Measurements from ENCODE around the gene CHAC1. TPM values are rescaled to one million over a fixed set of nuclear protein-coding genes. Genes with fewer than 3 reads are reported as not detected.

The CHAC1 gene
- total RNA-seq, 1 donor from 2014 or later, result 77.6 TPM

- no peaks in the 10 kb centered on the region for H3K9me3 Mint-ChIP-seq (ENCODE audit: low read depth)
- peak overlapping the region; percentile 90 for H3K27ac Mint-ChIP-seq (ENCODE audit: unreplicated experiment)
- no peaks in the 10 kb centered on the region for H3K36me3 Mint-ChIP-seq (ENCODE audit: low read depth)
- no peaks in the 10 kb centered on the region for H3K27me3 Mint-ChIP-seq (ENCODE audit: low read depth)
- TF ChIP-seq, protein P1, sequence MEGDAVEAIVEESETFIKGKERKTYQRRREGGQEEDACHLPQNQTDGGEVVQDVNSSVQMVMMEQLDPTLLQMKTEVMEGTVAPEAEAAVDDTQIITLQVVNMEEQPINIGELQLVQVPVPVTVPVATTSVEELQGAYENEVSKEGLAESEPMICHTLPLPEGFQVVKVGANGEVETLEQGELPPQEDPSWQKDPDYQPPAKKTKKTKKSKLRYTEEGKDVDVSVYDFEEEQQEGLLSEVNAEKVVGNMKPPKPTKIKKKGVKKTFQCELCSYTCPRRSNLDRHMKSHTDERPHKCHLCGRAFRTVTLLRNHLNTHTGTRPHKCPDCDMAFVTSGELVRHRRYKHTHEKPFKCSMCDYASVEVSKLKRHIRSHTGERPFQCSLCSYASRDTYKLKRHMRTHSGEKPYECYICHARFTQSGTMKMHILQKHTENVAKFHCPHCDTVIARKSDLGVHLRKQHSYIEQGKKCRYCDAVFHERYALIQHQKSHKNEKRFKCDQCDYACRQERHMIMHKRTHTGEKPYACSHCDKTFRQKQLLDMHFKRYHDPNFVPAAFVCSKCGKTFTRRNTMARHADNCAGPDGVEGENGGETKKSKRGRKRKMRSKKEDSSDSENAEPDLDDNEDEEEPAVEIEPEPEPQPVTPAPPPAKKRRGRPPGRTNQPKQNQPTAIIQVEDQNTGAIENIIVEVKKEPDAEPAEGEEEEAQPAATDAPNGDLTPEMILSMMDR (IDR thresholded peaks at IDR 0.05), result no peak
- peak overlapping the region; percentile 58 for H3K4me3 Mint-ChIP-seq (ENCODE audit: unreplicated experiment)
- peaks cover 35% of the 10 kb centered on the region for H3K4me1 Mint-ChIP-seq (ENCODE audit: low read depth)
- DNase-seq (ENCODE audit: low spot score), result no peak
These were observed 12.2 kb upstream of the CHAC1 start for GRCh38 chr15:40941068-40941527.

DNA sequence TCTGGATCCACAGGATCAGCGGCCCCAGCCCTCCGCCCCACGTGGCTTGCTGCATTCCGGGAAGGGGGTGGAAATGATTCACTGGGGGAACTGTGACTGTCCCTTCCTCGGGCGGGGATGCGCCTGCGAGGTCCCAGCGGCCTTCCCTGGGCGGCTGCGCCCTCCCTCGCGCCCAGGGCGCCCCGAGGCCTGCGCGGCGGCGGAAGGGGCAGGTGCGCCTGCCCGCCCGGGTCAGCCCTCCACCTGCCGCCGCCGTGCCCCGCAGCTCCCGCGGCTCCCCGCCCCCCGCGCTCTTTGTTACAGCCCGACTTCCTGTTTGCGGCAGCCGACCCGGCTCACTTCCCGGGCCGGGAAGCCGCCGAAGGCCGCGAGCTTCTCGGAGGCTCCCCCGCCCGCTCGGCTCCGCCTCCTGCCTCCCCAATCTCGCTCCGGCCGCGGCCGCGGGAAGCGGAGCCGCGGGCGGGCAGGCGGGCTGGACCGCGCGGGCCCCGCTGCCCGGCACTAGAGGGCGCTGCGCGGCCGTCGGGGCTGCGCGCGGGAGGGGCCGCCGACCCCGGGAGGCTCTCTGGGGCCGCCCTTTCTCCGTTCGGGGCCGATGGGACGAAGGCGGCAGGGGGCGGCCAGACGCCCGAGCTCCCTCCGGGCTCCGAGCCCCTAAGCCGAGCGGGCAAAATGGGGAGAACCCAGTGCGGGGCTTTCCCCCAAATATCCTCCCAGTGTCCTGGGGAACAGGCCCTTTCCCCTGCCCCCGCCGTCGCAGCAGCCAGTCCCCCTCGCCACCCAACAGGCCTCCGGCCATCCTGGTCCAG lies 11.5 kb upstream of the CHAC1 start:
- Mint-ChIP-seq H3K9me3 (ENCODE audit: low read depth) (no peaks in the 10 kb centered on the region), H3K27ac (ENCODE audit: unreplicated experiment) (peak overlapping the region; percentile 90), H3K4me1 (ENCODE audit: low read depth) (peaks cover 35% of the 10 kb centered on the region), H3K27me3 (ENCODE audit: low read depth) (no peaks in the 10 kb centered on the region), H3K4me3 (ENCODE audit: unreplicated experiment) (peak overlapping the region; percentile 59), H3K36me3 (ENCODE audit: low read depth) (no peaks in the 10 kb centered on the region)
- DNase-seq (ENCODE audit: low spot score), result no peak
- TF ChIP-seq, protein P1 (IDR thresholded peaks at IDR 0.05), result peak; percentile 82

DNA sequence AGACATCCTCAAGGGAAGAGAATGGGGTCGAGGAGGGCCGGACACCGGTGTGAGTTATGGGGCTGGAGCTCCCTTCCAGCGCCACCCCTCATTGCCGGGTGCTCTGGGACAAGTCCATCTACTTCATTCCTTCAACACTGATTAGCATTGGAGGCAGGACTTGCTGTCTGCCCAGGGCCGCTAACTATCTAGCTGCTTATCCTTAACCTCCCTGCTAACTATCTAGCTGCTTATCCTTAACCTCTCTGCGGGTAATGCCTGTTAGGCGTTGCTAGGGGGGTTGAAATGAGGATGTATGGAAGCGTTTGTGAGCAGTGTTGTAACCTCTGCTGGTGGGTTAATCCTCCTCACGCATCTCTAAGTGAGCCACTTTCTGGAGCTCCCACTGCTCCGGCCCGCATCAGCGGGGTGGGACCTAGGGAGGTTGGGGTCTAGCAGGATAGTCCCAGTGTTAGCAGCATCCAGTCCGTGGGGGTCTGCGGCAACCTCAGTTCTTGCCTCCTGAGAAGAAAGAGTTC lies 10.9 kb upstream of the CHAC1 start:
- no peaks in the 10 kb centered on the region for H3K9me3 Mint-ChIP-seq (ENCODE audit: low read depth)
- H3K27me3 Mint-ChIP-seq (ENCODE audit: low read depth), result no peaks in the 10 kb centered on the region
- TF ChIP-seq, protein P1 (IDR thresholded peaks at IDR 0.05), result no peak
- no peak for DNase-seq (ENCODE audit: low spot score)
- no peaks in the 10 kb centered on the region for H3K36me3 Mint-ChIP-seq (ENCODE audit: low read depth)
- peak overlapping the region; percentile 59 for H3K4me3 Mint-ChIP-seq (ENCODE audit: unreplicated experiment)
- peaks cover 28% of the 10 kb centered on the region for H3K4me1 Mint-ChIP-seq (ENCODE audit: low read depth)
- H3K27ac Mint-ChIP-seq (ENCODE audit: unreplicated experiment), result peak overlapping the region; percentile 22

DNA sequence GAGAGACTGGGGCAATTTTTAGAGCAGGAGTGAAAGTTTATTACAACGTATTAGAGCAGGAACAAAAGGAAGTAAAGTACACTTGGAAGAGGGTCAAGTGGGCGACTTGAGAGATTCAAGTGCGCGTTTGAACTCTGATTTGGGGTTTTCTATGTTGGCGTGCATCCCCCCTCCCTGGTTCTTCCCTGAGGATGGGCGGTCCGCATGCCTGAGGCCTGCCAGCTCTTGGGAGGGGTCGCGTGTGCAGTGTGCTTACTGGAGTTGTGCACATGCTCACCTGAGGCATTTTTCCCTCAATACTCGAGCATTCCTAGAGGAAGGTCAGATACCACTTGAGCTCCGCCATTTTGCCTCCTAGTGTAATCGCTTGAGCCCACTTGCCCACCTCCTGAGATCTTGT lies 10.4 kb upstream of the CHAC1 start:
- no peak overlapping the region for H3K27ac Mint-ChIP-seq (ENCODE audit: unreplicated experiment)
- no peaks in the 10 kb centered on the region for H3K27me3 Mint-ChIP-seq (ENCODE audit: low read depth)
- TF ChIP-seq, protein P1 (IDR thresholded peaks at IDR 0.05), result no peak
- no peaks in the 10 kb centered on the region for H3K36me3 Mint-ChIP-seq (ENCODE audit: low read depth)
- no peak for DNase-seq (ENCODE audit: low spot score)
- no peaks in the 10 kb centered on the region for H3K9me3 Mint-ChIP-seq (ENCODE audit: low read depth)
- peaks cover 24% of the 10 kb centered on the region for H3K4me1 Mint-ChIP-seq (ENCODE audit: low read depth)
- no peak overlapping the region for H3K4me3 Mint-ChIP-seq (ENCODE audit: unreplicated experiment)

GRCh38 chr15:40943764-40944365 lies 9.4 kb upstream of the CHAC1 start:
- no peak overlapping the region for H3K4me3 Mint-ChIP-seq (ENCODE audit: unreplicated experiment)
- TF ChIP-seq, protein P1 (IDR thresholded peaks at IDR 0.05), result no peak
- no peaks in the 10 kb centered on the region for H3K27me3 Mint-ChIP-seq (ENCODE audit: low read depth)
- no peak overlapping the region for H3K27ac Mint-ChIP-seq (ENCODE audit: unreplicated experiment)
- no peaks in the 10 kb centered on the region for H3K36me3 Mint-ChIP-seq (ENCODE audit: low read depth)
- no peaks in the 10 kb centered on the region for H3K9me3 Mint-ChIP-seq (ENCODE audit: low read depth)
- DNase-seq (ENCODE audit: low spot score), result no peak
- H3K4me1 Mint-ChIP-seq (ENCODE audit: low read depth), result peaks cover 21% of the 10 kb centered on the region
